ENCODE data around the gene KCND3. TPM values are rescaled to one million over a fixed set of nuclear protein-coding genes. Genes with fewer than 3 reads are reported as not detected.

KCND3 gene
- total and polyA plus RNA-seq, 4 donors: 1.0 to 27.1 (median 6.1) TPM

GRCh38 chr1:111978695-111979094 lies 10.8 kb downstream of the KCND3 start:
- peak overlapping the region; percentile 15 to 19 for H3K27ac ChIP-seq (ENCODE audit: low read depth in 1 of 2, low read length in 2 of 2)
- no peaks in the 10 kb centered on the region for H3K27me3 ChIP-seq (ENCODE audit: control insufficient read depth in 4 of 4, insufficient read depth in 4 of 4, low read length in 3 of 4)
- H3K4me1 ChIP-seq (ENCODE audit: control insufficient read depth in 4 of 4, insufficient read depth in 4 of 4, low read length in 3 of 4): peaks cover 12 to 55% (median 43%) of the 10 kb centered on the region in 4 donors
- DNase-seq (ENCODE audit: low spot score): no peak
- peaks cover 0 to 10% (median 3%) of the 10 kb centered on the region in 4 donors for H3K36me3 ChIP-seq (ENCODE audit: control insufficient read depth in 4 of 4, insufficient read depth in 3 of 4, low read depth in 1 of 4, low read length in 3 of 4)
- H3K9me3 ChIP-seq (ENCODE audit: control insufficient read depth in 4 of 4, low read length in 3 of 4): no peaks in the 10 kb centered on the region
- H3K4me3 ChIP-seq (ENCODE audit: low read depth in 1 of 3, low read length in 3 of 3): no peak overlapping the region
- TF ChIP-seq SP1 (IDR thresholded peaks at IDR 0.05) (peak; percentile 65), REST (IDR thresholded peaks at IDR 0.05) (peak; percentile 73), HNF4G (IDR thresholded peaks at IDR 0.05) (peak; percentile 69), RXRA (IDR thresholded peaks at IDR 0.05) (peak; percentile 94 to 95), JUND (IDR thresholded peaks at IDR 0.05) (peak in 1 of 2 donors; percentile 36), RAD21 (IDR thresholded peaks at IDR 0.05) (peak; percentile 33 to 60), FOXA2 (IDR thresholded peaks at IDR 0.05) (peak; percentile 50), ZBTB33 (IDR thresholded peaks at IDR 0.05) (no peak), YY1 (IDR thresholded peaks at IDR 0.05) (peak; percentile 80), NR2F2 (IDR thresholded peaks at IDR 0.05) (no peak), FOXA1 (IDR thresholded peaks at IDR 0.05) (peak; percentile 42), EGR1 (IDR thresholded peaks at IDR 0.05; ENCODE audit: low read depth in 2 of 2) (peak in 1 of 2 donors; percentile 41), ATF3 (IDR thresholded peaks at IDR 0.05) (no peak), CTCF (IDR thresholded peaks at IDR 0.05; ENCODE audit: low read depth, low read length, missing input control) (no peak), HNF4A (conservative IDR thresholded peaks at IDR 0.05) (peak; percentile 85 to 88), MAX (IDR thresholded peaks at IDR 0.05) (peak; percentile 49), TAF1 (conservative IDR thresholded peaks at IDR 0.05) (no peak), GABPA (IDR thresholded peaks at IDR 0.05 in 1 of 2, conservative IDR thresholded peaks at IDR 0.05 in 1 of 2) (no peak)
- H3K9ac ChIP-seq (ENCODE audit: low read depth in 1 of 2, low read length in 2 of 2): no peak overlapping the region
- WGBS: 11% methylated on average over 1 of the region's 1 CpG
